AG04449 (cell line): Measurements from ENCODE around the gene CCDC158.

ENCODE experiments used
- CTCF ChIA-PET: fragments of 350-600 bp; formaldehyde crosslinking; extraction: SDS; loops from one replicate; lab custom pipeline; 2021; ENCODE audit warnings: antibody characterized with exemption; lab: Yijun Ruan, JAX
- POLR2A ChIA-PET: fragments of 400-600, 350-600 bp; formaldehyde crosslinking; extraction: SDS; loops from one replicate; lab custom pipeline; 2020; ENCODE audit warnings: antibody characterized with exemption, inconsistent platforms; lab: Yijun Ruan, JAX
- DNase-seq: peaks from one replicate; pipeline ENCODE4 v3.0.0-alpha.2; 2010; ENCODE audit warnings: low read depth, low spot score
- H3K4me3 ChIP-seq: 2 replicates; pipeline ENCODE4 v1.5.1; 2011; ENCODE audit warnings: low read depth, mild to moderate bottlenecking, control low read depth, low read length
- TF ChIP-seq, protein P1 (sequence below): IDR thresholded peaks from one replicate; pipeline ENCODE4 v1.5.1; 2011; ENCODE audit warnings: mild to moderate bottlenecking, moderate library complexity, low read length, control low read depth, inconsistent platforms; ENCODE audit not compliant: insufficient read depth; ENCODE audit errors: missing control alignments

Gene CCDC158

DNA sequence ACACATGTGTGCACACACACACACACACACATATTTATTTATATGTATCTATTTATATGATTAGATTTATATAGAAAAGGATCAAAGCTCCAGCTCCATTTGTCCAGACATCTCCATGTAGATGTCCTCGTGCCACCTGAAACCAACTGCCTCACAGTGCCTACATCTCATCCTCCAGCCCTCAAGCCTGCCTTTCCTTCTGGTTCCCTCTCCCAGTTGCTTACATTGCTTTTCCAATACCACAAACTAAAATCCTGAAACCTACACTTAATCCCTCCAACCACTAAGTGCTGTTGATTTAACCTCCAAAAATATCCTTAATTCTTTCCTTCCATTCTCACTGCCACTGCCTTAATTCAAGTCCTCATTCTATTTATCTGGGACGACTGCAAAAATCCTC is 63.0 kb downstream of the CCDC158 start:
- TF ChIP-seq, protein P1, sequence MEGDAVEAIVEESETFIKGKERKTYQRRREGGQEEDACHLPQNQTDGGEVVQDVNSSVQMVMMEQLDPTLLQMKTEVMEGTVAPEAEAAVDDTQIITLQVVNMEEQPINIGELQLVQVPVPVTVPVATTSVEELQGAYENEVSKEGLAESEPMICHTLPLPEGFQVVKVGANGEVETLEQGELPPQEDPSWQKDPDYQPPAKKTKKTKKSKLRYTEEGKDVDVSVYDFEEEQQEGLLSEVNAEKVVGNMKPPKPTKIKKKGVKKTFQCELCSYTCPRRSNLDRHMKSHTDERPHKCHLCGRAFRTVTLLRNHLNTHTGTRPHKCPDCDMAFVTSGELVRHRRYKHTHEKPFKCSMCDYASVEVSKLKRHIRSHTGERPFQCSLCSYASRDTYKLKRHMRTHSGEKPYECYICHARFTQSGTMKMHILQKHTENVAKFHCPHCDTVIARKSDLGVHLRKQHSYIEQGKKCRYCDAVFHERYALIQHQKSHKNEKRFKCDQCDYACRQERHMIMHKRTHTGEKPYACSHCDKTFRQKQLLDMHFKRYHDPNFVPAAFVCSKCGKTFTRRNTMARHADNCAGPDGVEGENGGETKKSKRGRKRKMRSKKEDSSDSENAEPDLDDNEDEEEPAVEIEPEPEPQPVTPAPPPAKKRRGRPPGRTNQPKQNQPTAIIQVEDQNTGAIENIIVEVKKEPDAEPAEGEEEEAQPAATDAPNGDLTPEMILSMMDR = no peak
- CTCF ChIA-PET = no interaction called here
- POLR2A ChIA-PET = no interaction called here
- DNase-seq = no peak
- no peak overlapping the region for H3K4me3 ChIP-seq

DNA sequence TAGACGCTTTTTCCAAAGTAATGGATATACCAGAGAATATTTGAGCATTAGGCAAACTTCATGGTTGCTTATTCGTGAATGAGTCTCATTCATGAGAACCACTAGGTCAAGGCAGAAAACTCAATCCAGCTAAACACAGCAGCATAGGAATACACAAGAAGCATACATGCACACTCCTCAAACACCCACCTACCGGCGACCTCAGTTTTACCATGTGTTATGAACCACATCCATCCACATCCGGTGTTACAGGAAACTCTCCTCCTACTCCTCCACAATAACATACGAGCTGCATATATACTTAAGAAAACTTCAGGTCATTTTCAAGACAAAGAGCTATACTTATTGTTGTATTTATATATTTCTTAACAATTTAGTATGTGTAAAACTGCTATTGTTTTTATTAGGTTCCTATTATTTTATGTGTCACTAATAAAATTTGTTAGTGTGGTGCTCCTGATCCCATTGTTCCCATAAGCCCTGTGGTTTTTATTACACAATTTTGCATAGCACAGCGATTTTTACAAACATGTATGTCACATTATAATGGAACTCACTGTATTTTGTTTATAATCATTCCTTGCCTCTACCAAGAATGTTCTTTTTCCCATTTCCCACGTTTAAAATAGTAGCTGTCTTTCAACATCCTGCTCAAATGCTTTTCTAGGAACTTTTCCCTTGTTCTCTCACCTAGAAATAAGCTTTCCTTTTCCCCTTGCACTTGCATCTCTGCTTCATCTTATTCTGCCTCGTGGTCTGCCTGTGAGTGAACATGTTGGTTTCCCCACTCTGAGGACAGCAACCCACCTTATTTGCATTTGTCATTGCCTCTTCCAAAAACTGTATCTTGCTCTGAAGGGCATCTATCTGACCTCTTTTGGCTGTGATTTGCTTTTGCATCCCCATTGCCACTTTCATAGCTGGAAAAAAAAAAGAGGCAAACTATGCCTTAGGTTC is 66.1 kb downstream of the CCDC158 start:
- DNase-seq = no peak
- POLR2A ChIA-PET = interaction anchor here (0.7 kb wide), 1 partner anchor 9 kb away, joined by 4 read pairs; no protein-coding TSS in a partner anchor
- TF ChIP-seq, protein P1 = no peak
- CTCF ChIA-PET = interaction anchor here (1.1 kb wide), 1 partner anchor 24 kb away, joined by 3 read pairs; no protein-coding TSS in a partner anchor
- no peak overlapping the region for H3K4me3 ChIP-seq

DNA sequence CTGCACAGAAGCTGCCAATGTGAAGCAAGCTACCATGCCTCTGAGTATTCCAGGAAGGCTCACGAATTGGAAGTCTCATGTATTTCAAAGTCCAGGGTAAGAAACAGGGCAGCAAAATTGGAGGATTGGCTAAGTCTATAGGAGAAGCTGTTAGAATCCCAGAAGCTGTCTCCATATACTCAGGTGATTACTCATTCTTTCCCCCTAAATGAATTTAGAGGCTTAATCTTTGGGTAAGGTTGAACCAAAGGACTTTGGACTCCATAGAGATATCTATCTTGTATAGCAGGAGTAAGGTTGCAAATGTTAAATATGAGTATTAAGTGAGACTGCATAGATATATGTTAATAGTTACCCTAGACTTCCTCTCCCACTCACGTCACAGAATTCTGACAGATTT is 78.1 kb downstream of the CCDC158 start:
- no peak overlapping the region for H3K4me3 ChIP-seq
- CTCF ChIA-PET = interaction anchor here (1.1 kb wide), 1 partner anchor 26 kb away, joined by 3 read pairs; no protein-coding TSS in a partner anchor
- DNase-seq = no peak
- TF ChIP-seq, protein P1 = no peak
- POLR2A ChIA-PET = no interaction called here

- no peak for DNase-seq
- TF ChIP-seq, protein P1 = no peak
- CTCF ChIA-PET = interaction anchor here (1.1 kb wide), 1 partner anchor 27 kb away, joined by 3 read pairs; no protein-coding TSS in a partner anchor
- no peak overlapping the region for H3K4me3 ChIP-seq
- POLR2A ChIA-PET = no interaction called here
Measured at GRCh38 chr4:76342191-76342590, 78.8 kb downstream of the CCDC158 start.

- TF ChIP-seq, protein P1 = no peak
- CTCF ChIA-PET = interaction anchor here (1.2 to 1.6 kb wide), 2 partner anchors 12 to 37 kb away, joined by 3 to 6 read pairs; no protein-coding TSS in a partner anchor
- H3K4me3 ChIP-seq = no peak overlapping the region
- DNase-seq = peak; percentile 60
- POLR2A ChIA-PET = no interaction called here
Measured at GRCh38 chr4:76341063-76341462, 79.9 kb downstream of the CCDC158 start.

GRCh38 chr4:76339364-76339763 is 81.6 kb downstream of the CCDC158 start:
- TF ChIP-seq, protein P1 = no peak
- no peak overlapping the region for H3K4me3 ChIP-seq
- no peak for DNase-seq
- POLR2A ChIA-PET = no interaction called here
- CTCF ChIA-PET = interaction anchor here (1.1 kb wide), 1 partner anchor 39 kb away, joined by 3 read pairs; no protein-coding TSS in a partner anchor
